MCF 10A (cell line): ENCODE measurements around the gene TRIM16. TPM values are rescaled to one million over a fixed set of nuclear protein-coding genes. Genes with fewer than 3 reads are reported as not detected.
"Not testable (repeated sequence)": the region's sequence is repeated elsewhere in the genome, so short reads cannot be mapped to it uniquely, and the experiment has no call there.

Source experiments
- BruUV-seq: library from RNA; stranded (reverse); fragments of 400-500 nt; replicated peaks from 2 replicates; lab custom pipeline; 2021; lab: Mats Ljungman, UMichigan
- CTCF ChIA-PET: fragments of 300-600 bp; sonication (Branson Sonifier 250); formaldehyde crosslinking; extraction: SDS; loops from one replicate; lab custom pipeline; 2021; ENCODE audit warnings: antibody characterized with exemption, inconsistent platforms; lab: Yijun Ruan, JAX
- POLR2A ChIA-PET: fragments of 300-600, 350-650 bp; sonication (Branson Sonifier 250); formaldehyde crosslinking; extraction: SDS; loops from one replicate; lab custom pipeline; 2020; ENCODE audit warnings: antibody characterized with exemption, inconsistent platforms; lab: Yijun Ruan, JAX
- DNase-seq: peaks from one replicate; pipeline ENCODE4 v3.0.0-alpha.2; 2018; ENCODE audit not compliant: unreplicated experiment
- H3K27ac Mint-ChIP-seq: one replicate; pipeline ENCODE4 v1.8.0; 2022; ENCODE audit warnings: mild to moderate bottlenecking, low read depth, mixed read lengths; ENCODE audit not compliant: unreplicated experiment
- H3K27me3 Mint-ChIP-seq: one replicate; pipeline ENCODE4 v1.8.0; 2022; ENCODE audit warnings: mixed read lengths; ENCODE audit not compliant: insufficient read depth, unreplicated experiment
- H3K36me3 Mint-ChIP-seq: one replicate; pipeline ENCODE4 v1.8.0; 2022; ENCODE audit warnings: mild to moderate bottlenecking, moderate library complexity, mixed read lengths; ENCODE audit not compliant: insufficient read depth, unreplicated experiment
- H3K4me1 Mint-ChIP-seq: one replicate; pipeline ENCODE4 v1.8.0; 2022; ENCODE audit warnings: mixed read lengths; ENCODE audit not compliant: insufficient read depth, unreplicated experiment
- H3K4me3 Mint-ChIP-seq: one replicate; pipeline ENCODE4 v1.8.0; 2022; ENCODE audit warnings: mild to moderate bottlenecking, moderate library complexity, mixed read lengths; ENCODE audit not compliant: unreplicated experiment
- H3K9me3 Mint-ChIP-seq: one replicate; pipeline ENCODE4 v1.8.0; 2022; ENCODE audit warnings: mixed read lengths; ENCODE audit not compliant: unreplicated experiment
- CTCF ChIP-seq: fragments of 200-600 bp; IDR thresholded peaks from one replicate; pipeline ENCODE4 v1.8.0; 2022; ENCODE audit warnings: antibody characterized with exemption, mild to moderate bottlenecking; ENCODE audit not compliant: unreplicated experiment
- intact Hi-C: fragments of 100-400 bp; cut with micrococcal nuclease; formaldehyde crosslinking; loops from 2 replicates; pipeline ENCODE4 v1.14.1; 2022
- total RNA-seq: library from RNA; stranded (reverse); gene quantifications from 2 replicates; pipeline ENCODE4 v1.2.3, GENCODE V29; 2022

TRIM16 gene
- total RNA-seq, 1 experiment from 2014 or later, result 42.5 TPM

- no peaks in the 10 kb centered on the region for H3K9me3 Mint-ChIP-seq
- no peak overlapping the region for H3K4me3 Mint-ChIP-seq
- no peak overlapping the region for H3K27ac Mint-ChIP-seq
- H3K27me3 Mint-ChIP-seq, result no peaks in the 10 kb centered on the region
- intact Hi-C loops, result no loop called here
- ChIA-PET CTCF (interaction anchor here (0.6 kb wide), 1 partner anchor 1416 kb away, joined by 4 read pairs; no protein-coding TSS in a partner anchor), POLR2A (no interaction called here)
- no peak for TF ChIP-seq CTCF
- H3K36me3 Mint-ChIP-seq, result peaks cover 15% of the 10 kb centered on the region
- DNase-seq, result no peak
- H3K4me1 Mint-ChIP-seq, result peaks cover 34% of the 10 kb centered on the region
- no TSS peak for BruUV-seq
These were observed 29.1 kb downstream of the TRIM16 start for GRCh38 chr17:15654886-15655561.

GRCh38 chr17:15654401-15654800 lies 29.7 kb downstream of the TRIM16 start:
- H3K4me3 Mint-ChIP-seq, POLR2A ChIA-PET, H3K9me3 Mint-ChIP-seq, H3K27me3 Mint-ChIP-seq, BruUV-seq, H3K27ac Mint-ChIP-seq, DNase-seq, CTCF ChIA-PET, intact Hi-C loops: not testable (repeated sequence)
- peaks cover 33% of the 10 kb centered on the region for H3K4me1 Mint-ChIP-seq
- peaks cover 17% of the 10 kb centered on the region for H3K36me3 Mint-ChIP-seq

- Mint-ChIP-seq H3K4me3 (no peak overlapping the region), H3K27me3 (no peaks in the 10 kb centered on the region), H3K36me3 (peaks cover 28% of the 10 kb centered on the region), H3K4me1 (peaks cover 30% of the 10 kb centered on the region), H3K9me3 (no peaks in the 10 kb centered on the region), H3K27ac (no peak overlapping the region)
- intact Hi-C loops, result no loop called here
- TF ChIP-seq CTCF, result no peak
- DNase-seq, result no peak
- BruUV-seq, result no TSS peak
- ChIA-PET POLR2A (interaction anchor here (1.0 to 5.1 kb wide), 2 partner anchors 7 to 422 kb away, joined by 3 to 109 read pairs; no protein-coding TSS in a partner anchor), CTCF (no interaction called here)
These were observed 31.2 kb downstream of the TRIM16 start for GRCh38 chr17:15652960-15653359.

- peak; percentile 99 for DNase-seq
- Mint-ChIP-seq H3K4me1 (peaks cover 21% of the 10 kb centered on the region), H3K27ac (peak overlapping the region; percentile 93), H3K27me3 (no peaks in the 10 kb centered on the region), H3K4me3 (peak overlapping the region; percentile 83), H3K9me3 (no peaks in the 10 kb centered on the region), H3K36me3 (peaks cover 19% of the 10 kb centered on the region)
- ChIA-PET POLR2A (interaction anchor here (0.6 to 5.1 kb wide), 10 partner anchors 9 to 805 kb away, joined by 3 to 109 read pairs (median 4); partner anchors contain the start of genes TTC19, ZNF286A and ZSWIM7), CTCF (no interaction called here)
- no TSS peak for BruUV-seq
- intact Hi-C loops, result no loop called here
- TF ChIP-seq CTCF, result no peak
These were observed 32.5 kb downstream of the TRIM16 start for GRCh38 chr17:15651583-15652110.
